Parathyroid adenoma (tissue), 2 donors: ENCODE data around the gene SLC35F2.
"Not testable (repeated sequence)": the region's sequence is repeated elsewhere in the genome, so short reads cannot be mapped to it uniquely, and the experiment has no call there.

Source experiments
- H2AFZ ChIP-seq: fragments of 300-600 bp; sonication (generic); one replicate; pipeline ENCODE4 v1.7.0; 2017; ENCODE audit warnings: antibody characterized with exemption, mild to moderate bottlenecking
- H3K27ac ChIP-seq: fragments of 300-600 bp; sonication (generic); one replicate; pipeline ENCODE4 v1.7.0; 2017
- H3K27me3 ChIP-seq: fragments of 300-600 bp; sonication (generic); one replicate; pipeline ENCODE4 v1.7.0; 2017; ENCODE audit warnings: low read length; ENCODE audit not compliant: control insufficient read depth, insufficient read depth
- H3K36me3 ChIP-seq: fragments of 300-600 bp; sonication (generic); one replicate; pipeline ENCODE4 v1.7.0; 2017; ENCODE audit warnings: low read length; ENCODE audit not compliant: control insufficient read depth, insufficient read depth
- H3K4me1 ChIP-seq: fragments of 300-600 bp; sonication (generic); one replicate; pipeline ENCODE4 v1.7.0; 2017; ENCODE audit warnings: control low read depth
- H3K4me2 ChIP-seq: fragments of 300-600 bp; sonication (generic); one replicate; pipeline ENCODE4 v1.7.0; 2017; ENCODE audit warnings: low read length
- H3K4me3 ChIP-seq: fragments of 300-600 bp; sonication (generic); one replicate; pipeline ENCODE4 v1.7.0; 2017; ENCODE audit warnings: low read depth, low read length
- H3K79me2 ChIP-seq: fragments of 300-600 bp; sonication (generic); one replicate; pipeline ENCODE4 v1.7.0; 2017; ENCODE audit warnings: control low read depth
- H3K9ac ChIP-seq: fragments of 300-600 bp; sonication (generic); one replicate; pipeline ENCODE4 v1.7.0; 2017; ENCODE audit warnings: mild to moderate bottlenecking
- H3K9me3 ChIP-seq: fragments of 300-600 bp; sonication (generic); one replicate; pipeline ENCODE4 v1.7.0; 2017; ENCODE audit warnings: low read length; ENCODE audit not compliant: control insufficient read depth
- TF ChIP-seq, protein P1 (sequence below): fragments of 300-600 bp; sonication (generic); IDR thresholded peaks from one replicate; pipeline ENCODE4 v1.7.0; 2017; ENCODE audit warnings: antibody characterized with exemption, mild to moderate bottlenecking
- donor health status: primary hyperparathyroidism.

Gene SLC35F2, protein sequence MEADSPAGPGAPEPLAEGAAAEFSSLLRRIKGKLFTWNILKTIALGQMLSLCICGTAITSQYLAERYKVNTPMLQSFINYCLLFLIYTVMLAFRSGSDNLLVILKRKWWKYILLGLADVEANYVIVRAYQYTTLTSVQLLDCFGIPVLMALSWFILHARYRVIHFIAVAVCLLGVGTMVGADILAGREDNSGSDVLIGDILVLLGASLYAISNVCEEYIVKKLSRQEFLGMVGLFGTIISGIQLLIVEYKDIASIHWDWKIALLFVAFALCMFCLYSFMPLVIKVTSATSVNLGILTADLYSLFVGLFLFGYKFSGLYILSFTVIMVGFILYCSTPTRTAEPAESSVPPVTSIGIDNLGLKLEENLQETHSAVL

DNA sequence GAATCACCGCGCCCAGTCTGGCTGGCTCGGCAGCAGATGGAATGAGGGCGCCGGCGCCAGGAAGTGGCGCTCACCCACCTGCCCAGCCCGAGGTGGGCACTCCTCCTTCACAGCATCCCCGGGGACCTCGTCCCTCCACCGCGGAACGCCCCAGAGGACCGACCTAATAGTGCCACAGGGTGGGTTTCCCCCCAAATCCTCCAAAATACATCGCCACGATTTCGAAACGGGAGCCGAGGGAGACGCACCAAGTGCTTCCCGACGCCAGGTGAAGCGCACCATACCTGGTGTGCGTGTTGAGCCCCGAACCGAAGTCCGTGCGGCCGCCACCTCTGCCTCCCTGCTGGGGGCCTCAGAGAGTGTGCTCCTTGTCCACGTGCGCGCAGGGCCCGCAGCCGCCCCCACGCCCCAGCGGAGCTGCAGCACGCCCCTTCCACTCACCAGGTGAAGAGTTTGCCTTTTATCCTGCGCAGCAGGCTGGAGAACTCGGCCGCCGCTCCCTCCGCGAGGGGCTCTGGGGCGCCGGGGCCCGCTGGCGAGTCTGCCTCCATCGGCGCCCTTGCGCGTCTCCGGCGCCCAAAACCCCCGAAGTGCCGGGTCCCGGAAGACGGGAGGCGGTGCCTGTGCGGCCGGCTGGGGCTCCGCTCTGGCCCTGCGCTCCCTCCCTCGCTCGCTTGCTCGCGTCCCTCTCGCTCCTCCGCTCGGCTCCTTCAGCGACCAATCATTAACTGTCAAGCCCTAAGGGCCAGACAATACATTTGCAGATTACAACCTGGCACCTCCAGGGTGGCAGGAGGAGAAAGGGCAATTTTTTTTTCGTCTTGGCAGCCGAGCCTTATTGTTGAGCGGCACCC, at the start of gene SLC35F2:
Gene SLC35F2, minus strand, starts transcription at position 571 of the 854 bp plus-strand sequence. Its CDS starts 20 bp downstream, at position 551.
- no peaks in the 10 kb centered on the region for H3K36me3 ChIP-seq
- H3K27ac ChIP-seq: peak within 1 kb of the TSS; percentile 90
- TF ChIP-seq, protein P1, sequence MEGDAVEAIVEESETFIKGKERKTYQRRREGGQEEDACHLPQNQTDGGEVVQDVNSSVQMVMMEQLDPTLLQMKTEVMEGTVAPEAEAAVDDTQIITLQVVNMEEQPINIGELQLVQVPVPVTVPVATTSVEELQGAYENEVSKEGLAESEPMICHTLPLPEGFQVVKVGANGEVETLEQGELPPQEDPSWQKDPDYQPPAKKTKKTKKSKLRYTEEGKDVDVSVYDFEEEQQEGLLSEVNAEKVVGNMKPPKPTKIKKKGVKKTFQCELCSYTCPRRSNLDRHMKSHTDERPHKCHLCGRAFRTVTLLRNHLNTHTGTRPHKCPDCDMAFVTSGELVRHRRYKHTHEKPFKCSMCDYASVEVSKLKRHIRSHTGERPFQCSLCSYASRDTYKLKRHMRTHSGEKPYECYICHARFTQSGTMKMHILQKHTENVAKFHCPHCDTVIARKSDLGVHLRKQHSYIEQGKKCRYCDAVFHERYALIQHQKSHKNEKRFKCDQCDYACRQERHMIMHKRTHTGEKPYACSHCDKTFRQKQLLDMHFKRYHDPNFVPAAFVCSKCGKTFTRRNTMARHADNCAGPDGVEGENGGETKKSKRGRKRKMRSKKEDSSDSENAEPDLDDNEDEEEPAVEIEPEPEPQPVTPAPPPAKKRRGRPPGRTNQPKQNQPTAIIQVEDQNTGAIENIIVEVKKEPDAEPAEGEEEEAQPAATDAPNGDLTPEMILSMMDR: no peak

DNA sequence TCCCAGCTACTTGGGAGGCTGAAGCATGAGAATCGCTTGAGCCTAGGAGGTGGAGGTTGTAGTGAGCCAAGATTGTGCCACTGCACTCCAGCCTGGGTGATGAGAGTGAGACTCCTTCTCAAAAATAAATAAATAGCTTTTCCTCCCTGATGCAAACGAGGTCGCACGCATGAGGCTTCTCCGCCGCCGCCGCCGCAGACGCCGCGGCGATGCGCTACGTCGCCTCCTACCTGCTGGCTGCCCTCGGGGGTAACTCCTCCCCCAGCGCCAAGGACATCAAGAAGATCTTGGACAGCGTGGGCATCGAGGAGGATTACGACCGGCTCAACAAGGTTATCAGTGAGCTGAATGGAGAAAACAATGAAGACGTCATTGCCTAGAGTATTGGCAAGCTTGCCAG, 49.6 kb upstream of the SLC35F2 start:
- Histone ChIP-seq H3K4me3 (no peak overlapping the region), H3K9ac (no peak overlapping the region), H2AFZ (peak overlapping the region; percentile 64), H3K27me3 (no peaks in the 10 kb centered on the region), H3K27ac (no peak overlapping the region), H3K4me1 (no peaks in the 10 kb centered on the region), H3K79me2 (no peaks in the 10 kb centered on the region), H3K4me2 (no peak overlapping the region), H3K36me3 (no peaks in the 10 kb centered on the region), H3K9me3 (no peaks in the 10 kb centered on the region)
- TF ChIP-seq, protein P1: no peak

More for the DNA sequence above, at the start of gene SLC35F2:
- Histone ChIP-seq H3K4me3 (peak within 1 kb of the TSS; percentile 65), H3K9ac (no peak within 1 kb of the TSS), H3K4me2 (peak within 1 kb of the TSS; percentile 81), H3K4me1 (no peaks in the 10 kb centered on the region), H2AFZ (peak within 1 kb of the TSS; percentile 93), H3K79me2 (no peaks in the 10 kb centered on the region), H3K9me3 (no peaks in the 10 kb centered on the region), H3K27me3 (no peaks in the 10 kb centered on the region)

DNA sequence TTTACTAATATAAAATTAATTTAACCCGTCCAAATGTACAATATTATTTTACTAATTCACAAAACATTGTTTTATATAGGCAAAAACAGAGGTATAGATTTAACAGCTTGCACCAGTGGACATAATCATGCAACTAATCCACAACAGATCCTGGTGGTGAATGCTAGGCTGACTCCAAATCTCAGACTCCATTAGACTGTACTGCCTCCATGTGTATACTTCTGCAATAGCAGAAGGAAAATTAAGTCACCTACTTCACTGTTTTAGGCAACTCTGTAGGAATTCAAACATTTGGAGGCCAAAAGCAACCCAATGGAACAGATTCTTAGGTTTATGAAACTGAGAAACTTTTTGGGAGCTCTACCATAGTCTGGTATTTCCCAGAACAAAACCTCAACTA, 39.7 kb upstream of the SLC35F2 start:
- no peak overlapping the region for H3K4me3 ChIP-seq
- no peak overlapping the region for H3K4me2 ChIP-seq
- H3K79me2 ChIP-seq: no peaks in the 10 kb centered on the region
- H3K27ac ChIP-seq: no peak overlapping the region
- H3K9ac ChIP-seq: no peak overlapping the region
- TF ChIP-seq, protein P1: peak; percentile 49
- no peaks in the 10 kb centered on the region for H3K36me3 ChIP-seq
- no peaks in the 10 kb centered on the region for H3K27me3 ChIP-seq
- no peaks in the 10 kb centered on the region for H3K4me1 ChIP-seq
- H2AFZ ChIP-seq: no peak overlapping the region
- no peaks in the 10 kb centered on the region for H3K9me3 ChIP-seq

DNA sequence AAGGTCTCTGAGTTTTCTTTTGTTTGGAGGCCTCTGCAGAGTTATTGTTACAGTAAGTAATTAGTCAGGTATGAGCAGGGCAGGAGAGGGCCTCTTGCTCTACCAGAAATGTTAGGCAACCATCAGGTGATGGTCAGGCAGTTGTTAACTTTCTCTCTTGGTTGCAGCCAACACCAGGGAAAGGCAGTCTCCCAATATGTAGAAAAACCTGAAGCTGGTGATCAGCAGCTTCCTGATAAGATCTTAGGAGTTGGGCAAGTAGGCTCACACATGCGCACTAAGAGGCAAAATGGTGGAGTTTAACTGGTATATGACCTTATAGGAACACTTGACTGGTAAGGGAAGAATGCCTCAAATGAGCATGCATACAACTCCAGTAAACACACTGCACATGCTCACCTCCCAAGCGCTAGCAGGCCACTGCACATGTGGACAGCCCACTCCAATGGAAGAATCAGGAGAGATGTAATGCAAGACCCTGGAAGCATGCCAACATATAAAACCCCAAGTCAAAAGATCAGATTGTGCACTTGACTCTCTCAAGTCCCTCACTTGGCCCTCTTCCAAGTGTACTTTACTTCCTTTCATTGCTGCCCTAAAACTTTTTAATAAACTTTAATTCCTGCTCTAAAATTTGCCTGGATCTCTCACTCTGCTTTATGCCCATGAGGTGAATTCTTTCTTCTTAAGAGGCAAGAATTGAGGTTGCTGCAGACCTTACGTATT, 23.7 kb upstream of the SLC35F2 start:
- Histone ChIP-seq H2AFZ (no peak overlapping the region), H3K4me3 (no peak overlapping the region), H3K9me3 (no peaks in the 10 kb centered on the region), H3K36me3 (no peaks in the 10 kb centered on the region), H3K27ac (no peak overlapping the region), H3K27me3 (no peaks in the 10 kb centered on the region), H3K4me1 (no peaks in the 10 kb centered on the region), H3K79me2 (no peaks in the 10 kb centered on the region), H3K4me2 (no peak overlapping the region), H3K9ac (no peak overlapping the region)
- TF ChIP-seq, protein P1: no peak

DNA sequence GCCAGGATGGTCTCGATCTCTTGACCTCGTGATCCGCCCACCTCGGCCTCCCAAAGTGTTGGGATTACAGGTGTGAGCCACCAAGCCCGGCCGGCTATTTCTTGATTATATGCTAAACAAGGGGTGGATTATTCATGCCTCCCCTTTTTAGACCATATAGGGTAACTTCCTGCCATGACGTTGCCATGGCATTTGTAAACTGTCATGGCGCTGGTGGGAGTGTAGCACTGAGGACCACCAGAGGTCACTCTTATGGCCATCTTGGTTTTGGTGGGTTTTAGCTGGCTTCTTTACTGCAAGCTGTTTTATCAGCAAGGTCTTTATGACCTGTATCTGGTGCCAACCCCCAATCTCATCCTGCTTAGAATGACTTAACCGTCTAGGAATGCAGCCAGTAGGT, 22.9 kb upstream of the SLC35F2 start:
- not testable (repeated sequence) for H3K4me2 ChIP-seq, H3K9ac ChIP-seq, H3K27me3 ChIP-seq, H3K27ac ChIP-seq, H3K4me1 ChIP-seq, H3K79me2 ChIP-seq, H3K9me3 ChIP-seq, H3K36me3 ChIP-seq, H3K4me3 ChIP-seq, H2AFZ ChIP-seq
